GM21786 (cell line): ENCODE results near the gene CCR7.

Source experiments
- ATAC-seq: cut with Tn5 transposase; IDR thresholded peaks from one replicate; pipeline ENCODE4 v1.9.1; 2021; ENCODE audit not compliant: unreplicated experiment

The CCR7 gene

DNA sequence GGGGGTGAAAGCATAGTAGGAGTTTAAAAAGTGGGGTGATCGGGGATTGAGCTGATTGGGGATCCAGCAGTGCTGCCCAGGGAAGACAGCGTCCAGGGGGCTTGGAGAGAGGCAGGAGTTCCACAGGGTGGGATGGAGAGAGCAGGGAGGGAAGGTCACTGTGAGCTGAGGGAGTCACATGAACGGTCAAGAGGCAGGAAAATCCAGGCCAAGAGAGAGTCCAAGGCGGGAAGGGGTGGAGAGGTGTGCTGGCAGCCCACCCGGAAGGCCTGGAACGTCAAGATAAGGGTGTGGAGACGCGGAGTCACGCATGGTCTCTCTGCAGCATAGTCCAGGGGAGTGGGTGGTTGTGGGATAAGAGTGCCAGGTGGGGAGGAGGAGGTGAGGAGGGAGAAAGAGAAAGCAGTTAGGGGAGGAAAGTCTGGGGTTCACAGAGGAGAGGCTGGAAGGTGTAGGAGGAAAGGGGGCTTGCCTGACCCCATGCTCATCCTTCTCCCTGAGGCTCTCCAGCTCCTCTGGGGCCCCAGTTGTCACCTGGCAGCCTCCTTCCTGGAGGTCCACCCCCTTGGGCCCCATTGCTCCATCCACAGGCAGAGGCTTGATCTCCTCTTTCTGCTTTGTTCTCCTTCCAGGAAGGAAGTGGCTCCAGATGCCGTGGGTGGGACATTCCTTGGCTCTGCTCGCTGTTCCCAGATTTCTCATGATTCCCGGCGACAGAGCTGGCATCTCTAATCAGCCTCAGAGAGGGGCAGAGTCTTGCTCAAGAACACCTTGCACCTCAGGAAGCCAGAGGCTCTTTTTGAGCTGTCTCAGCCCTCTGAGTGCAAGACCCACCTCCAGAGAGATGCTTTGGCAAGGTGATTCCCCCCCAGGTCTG, 28.7 kb downstream of the CCR7 start:
- no peak for ATAC-seq

DNA sequence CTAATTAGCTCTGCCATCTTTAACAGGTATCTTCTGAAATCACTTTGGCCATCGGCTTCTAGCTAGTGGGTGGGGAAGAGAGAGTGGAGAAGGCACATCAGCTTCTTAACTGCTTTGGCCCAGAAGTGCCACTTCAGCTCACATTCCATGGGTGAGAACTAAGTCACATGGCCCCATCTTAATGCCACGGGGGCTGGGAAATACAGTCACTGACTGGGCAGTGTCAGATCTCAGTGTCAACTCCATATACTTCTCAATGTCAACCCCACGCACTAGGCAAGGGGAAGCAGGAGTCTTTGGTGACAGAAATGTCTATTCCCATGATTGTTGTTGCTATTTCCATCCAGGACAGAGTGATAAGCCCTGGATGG, 29.4 kb downstream of the CCR7 start:
- no peak for ATAC-seq

DNA sequence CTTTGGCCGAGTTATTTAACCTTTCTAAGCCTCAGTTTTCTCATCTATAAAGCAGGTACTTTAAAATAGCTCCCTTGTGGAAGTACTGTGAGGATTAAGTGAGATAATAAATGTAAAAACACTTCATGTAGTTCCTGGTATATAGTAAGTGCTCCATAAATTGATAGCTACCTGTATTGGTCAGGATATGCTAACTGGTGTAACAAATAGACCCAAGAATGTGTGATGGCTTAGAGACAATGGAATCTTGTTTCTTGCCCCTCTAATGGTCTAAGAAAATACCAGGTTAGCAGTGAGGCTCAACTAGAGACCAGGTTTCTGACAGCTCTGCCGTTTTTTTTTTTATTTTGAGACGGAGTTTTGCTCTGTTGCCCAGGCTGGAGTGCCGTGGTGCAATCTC, 29.8 kb downstream of the CCR7 start:
- ATAC-seq = no peak

DNA sequence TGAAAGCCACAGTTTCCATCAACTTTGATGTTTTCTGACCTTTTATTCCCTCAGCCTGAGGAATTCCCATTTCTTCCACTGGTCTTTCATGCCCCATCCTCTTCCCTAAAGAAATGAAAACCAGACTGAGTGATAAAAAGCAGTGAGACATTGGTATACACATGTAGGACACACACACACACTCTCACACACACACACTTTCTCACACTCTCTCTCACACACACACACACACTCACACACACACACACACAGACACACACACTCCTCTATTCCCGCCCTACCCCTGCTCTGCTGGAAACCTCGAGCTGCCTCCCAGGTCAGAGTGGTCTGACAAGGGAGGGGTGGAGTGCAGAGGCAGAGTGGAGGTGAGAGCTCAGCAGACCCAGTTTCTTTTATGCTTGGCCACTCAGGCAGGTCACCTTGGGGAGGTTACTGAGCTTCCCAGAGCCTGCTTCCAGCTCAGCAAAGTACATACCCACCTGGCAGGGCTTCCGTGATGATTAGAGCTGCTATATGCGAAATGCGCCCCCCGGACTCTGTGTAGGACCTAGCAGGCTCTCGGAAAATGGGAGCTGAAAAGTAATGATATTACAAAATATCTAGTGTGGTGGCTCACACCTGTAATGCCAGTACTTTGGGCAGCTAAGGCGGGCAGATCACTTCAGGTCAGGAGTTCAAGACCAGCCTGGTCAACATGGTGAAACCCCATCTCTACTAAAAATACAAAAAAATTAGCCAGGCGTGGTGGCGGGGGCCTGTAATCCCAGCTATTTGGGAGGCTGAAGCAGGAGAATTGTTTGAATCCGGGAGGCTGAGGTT, 30.7 kb downstream of the CCR7 start:
- no peak for ATAC-seq

DNA sequence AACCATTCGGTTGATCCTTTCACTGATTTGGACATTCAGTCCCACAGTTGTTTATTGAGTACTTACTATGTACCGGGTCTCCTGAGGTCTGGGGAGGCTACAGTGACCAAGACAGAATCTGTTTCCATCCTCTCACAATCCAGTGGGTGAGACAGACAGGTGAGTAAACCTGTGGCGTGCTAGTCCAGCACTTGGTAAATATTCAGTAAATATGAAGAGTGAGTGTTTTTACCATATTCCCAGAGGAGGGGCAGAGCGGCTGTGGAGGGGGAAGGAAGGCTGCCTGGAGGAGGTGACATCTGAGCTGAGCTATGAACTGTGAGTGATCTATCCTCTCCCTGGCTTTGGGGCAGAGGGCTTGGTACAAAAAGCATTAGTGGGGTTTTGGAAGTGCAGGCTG, 31.4 kb downstream of the CCR7 start:
- ATAC-seq = no peak

DNA sequence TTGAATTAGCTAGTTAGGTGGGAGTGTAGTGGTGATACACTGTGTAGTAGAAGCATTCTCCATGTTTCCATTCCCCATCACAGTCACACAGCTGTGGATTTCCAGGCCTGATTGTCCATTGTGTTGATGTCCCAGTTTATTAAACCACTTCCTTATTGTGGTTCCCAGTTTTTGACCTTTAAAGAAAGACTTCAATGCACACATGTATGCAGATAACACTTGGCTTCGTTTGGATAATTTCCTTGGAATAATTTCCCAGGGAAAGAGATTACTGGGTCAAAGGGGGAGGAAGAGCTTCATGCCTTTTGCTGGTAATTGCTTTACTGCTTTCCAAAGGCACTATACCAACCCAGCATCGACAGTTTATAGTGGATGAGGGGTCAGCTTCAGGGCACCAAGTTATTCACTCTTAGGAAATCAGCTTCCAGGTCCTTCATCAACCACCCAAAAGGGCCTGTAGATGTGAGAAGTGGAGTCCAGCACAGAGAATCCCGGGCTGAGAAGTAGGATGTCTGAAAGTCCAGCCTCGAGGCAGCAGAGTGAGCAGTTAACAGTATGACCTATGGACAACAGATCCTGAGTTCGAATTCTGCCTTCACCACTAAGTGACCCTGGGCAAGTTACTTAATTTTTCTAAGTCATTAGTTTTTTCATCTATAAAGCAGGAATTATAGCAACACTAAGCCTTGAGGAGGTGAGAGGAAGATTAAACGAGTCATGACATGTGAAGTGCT, 32.6 kb downstream of the CCR7 start:
- no peak for ATAC-seq

DNA sequence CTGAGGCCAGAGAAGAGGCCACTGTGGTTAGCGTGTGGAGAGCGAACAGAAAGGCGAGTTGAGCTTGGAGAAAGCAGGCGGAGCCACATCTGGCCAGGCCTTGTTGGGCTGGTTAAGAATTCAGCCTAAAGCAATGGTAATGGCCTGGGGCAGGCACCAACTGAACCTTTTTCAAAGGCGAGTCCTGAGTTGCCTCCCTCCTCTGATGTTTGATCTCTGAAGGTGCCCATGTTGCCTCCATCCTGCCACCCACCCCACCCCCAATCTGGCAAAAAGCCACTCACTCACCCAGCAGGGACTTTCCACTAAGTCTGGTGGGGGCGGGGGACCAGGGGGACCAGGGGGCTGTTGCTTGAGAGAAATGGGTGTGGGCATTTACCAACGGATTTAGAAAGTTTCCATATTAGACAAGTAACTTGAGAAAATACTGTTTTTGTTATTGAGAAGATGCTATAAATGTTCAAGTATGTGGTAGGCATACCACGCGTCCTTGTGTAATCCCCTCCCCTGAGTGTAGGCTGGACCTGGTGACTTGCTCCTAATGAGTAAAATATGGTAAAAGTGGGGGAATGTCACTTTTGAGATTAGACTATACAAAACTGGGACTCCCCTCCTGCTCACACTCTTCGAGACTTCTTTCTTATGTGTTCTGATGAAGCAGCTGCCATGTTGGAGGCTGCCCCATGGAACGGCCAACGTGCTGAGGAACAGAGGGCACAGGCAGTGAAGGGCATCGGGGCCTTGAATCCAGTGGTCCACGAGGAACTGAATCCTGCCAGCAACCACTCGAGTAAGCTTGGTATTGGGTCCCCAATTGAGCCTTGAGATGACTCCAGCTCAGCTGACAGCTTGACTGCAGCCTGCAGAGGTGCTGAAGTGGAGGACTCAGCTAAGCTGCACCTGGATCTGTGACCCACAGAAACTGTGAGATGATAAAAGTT, 34.0 kb downstream of the CCR7 start:
- no peak for ATAC-seq

DNA sequence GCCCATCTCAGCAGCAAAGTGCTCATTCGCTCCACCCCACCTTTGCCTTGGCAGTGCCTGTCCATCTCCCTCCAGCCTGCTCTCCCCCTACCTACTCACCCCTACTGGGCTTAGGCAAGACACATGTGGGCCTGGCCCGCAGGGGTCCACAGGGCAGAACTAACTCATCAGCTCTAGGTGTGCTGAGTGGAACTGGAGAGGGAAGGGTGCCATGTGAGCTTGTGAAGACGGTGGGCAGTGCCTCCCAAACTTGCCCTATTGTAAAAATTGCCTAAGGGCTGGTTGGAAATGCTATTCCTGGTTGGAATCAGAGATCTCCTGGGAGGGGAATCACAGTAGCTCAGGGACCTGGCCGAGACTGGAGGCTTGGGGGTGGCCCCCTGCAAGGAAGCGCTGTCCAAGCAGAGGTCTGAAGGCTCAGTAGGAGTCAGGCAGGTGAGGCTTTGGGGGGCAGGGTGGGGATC, 34.7 kb downstream of the CCR7 start:
- ATAC-seq = no peak

DNA sequence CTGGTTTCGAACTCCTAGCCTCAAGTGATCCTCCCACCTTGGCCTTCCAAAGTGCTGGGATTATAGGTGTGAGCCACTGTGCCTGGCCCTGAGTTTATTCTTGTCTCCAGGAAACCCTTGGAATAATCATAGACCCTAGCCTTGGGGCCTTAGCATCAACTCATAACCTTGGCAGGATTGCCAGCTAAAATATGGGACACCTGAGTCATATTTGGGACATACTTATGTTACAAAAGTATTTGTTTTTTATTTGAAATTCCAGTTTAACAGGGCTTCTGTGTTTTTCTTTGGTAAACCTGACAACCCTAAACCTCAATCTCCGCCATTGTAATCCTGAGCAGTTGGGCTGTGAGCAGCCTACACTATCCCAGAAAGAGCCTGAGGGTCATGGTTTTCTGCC, 35.3 kb downstream of the CCR7 start:
- ATAC-seq = no peak

DNA sequence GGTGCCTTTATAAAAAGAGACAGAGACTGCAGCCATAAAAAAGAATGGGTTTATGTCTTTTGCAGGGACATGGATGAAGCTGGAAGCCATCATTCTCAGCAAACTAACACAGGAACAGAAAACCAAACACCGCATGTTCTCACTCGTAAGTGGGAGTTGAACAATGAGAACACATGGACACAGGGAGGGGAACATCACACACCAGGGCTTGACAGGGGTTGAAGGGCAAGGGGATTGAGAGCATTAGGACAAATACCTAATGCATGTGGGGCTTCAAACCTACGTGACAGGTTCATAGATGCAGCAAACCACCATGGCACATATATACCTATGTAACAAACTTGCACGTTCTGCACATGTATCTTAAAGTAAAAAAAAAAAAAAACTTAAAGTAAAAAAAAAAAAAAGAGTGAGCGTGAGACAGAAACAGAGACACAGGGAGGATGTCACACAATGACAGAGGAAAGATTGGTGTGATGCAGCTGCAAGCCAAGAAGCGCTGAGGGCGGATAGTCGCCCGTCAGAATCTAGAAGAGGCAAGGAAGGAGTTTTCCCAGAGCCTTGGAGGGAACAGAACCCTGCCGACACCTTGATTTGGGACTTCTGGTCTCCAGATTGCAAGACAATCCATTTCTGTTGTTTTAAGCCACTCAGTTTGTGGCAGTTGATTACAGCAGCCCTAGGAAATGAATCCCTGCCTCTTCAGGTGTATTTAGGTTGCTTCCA, 36.4 kb downstream of the CCR7 start:
- ATAC-seq = no peak

DNA sequence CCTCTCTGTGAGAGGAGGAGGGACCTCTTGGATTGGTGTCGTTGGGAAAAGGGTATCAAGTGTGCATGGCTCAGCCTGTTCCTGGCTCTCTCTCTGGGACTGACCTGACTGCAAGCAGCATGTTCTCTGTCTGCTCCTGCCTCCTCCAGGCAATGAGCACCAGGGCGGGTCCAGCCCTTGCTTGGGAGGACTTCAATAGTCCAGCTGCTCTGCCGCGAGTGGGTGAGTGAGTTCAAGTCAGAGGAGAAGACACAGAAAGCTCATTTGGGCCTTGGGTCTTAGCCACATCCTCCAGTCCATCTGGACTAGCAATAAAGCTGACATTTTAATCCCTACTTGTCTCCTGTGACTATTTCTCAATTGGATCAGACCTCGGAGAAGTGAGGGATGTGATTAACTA, 38.6 kb downstream of the CCR7 start:
- no peak for ATAC-seq

DNA sequence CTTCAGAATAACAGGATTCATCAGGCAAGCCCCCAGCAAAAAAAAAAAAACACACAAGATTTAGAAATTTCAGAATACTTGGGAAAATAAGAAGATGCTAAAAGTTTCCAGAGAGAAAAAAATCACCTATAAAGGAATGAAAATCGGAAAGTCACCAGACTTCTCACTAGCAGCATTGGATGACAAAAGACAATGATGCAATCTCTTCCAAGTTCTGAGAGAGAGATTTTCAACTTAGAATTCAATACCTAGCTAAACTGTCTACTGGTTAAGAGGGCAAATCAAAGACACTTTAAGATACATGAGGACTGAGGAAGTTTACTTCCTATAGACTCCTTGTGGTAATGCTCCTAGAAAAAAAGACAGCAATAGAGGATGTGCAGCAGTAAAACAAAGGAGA, 40.0 kb downstream of the CCR7 start:
- ATAC-seq = no peak

DNA sequence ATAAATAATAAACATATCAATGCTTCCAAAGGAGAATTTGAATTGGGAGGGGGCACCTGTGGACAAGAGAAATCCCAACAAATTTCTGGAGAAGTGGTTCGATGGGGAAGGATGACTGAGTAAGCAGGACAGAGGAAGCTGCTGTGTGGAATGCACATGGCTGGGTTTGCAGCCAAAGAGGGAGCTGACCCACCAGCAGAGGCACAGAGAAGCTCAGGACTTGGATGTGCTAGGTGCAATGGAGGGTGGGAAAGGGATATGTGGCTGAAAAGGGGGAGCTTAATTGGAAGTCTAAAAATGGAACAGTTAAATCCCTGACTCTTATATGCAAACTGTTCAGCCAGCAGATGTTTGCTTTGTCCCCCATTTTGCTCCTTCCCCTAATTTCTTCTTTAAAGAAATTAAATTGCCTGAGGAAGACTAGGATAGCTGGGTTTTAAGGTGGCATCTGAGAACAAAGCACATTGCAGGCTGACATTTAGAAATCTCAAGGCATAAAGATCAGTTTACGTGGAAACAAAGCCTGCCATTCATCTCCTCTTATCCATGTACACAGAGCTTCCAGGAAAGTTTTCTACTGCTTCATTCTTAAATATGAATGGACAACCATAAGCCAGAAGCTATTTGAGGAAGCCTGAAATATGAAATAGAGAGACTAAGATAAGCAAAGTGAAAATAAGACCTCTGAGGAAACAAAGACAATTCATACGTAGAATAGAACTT, 40.9 kb downstream of the CCR7 start:
- no peak for ATAC-seq

DNA sequence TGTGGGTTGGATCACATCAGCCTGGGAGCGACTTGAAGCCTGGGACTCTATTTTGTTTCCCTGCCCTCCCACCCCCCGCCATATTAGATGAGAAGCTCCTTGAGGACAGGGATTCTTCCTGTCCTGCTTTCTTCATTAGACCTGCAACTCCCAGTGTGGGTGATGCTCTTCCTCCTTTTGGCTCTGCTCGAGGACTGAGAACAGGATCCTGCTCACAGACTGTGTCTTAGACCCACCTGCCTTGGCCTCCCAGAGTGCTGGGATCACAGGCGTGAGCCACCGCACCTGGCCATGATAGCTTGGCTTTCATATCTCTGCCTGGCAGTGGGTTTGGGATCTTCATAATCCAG, 42.3 kb downstream of the CCR7 start:
- ATAC-seq = no peak

DNA sequence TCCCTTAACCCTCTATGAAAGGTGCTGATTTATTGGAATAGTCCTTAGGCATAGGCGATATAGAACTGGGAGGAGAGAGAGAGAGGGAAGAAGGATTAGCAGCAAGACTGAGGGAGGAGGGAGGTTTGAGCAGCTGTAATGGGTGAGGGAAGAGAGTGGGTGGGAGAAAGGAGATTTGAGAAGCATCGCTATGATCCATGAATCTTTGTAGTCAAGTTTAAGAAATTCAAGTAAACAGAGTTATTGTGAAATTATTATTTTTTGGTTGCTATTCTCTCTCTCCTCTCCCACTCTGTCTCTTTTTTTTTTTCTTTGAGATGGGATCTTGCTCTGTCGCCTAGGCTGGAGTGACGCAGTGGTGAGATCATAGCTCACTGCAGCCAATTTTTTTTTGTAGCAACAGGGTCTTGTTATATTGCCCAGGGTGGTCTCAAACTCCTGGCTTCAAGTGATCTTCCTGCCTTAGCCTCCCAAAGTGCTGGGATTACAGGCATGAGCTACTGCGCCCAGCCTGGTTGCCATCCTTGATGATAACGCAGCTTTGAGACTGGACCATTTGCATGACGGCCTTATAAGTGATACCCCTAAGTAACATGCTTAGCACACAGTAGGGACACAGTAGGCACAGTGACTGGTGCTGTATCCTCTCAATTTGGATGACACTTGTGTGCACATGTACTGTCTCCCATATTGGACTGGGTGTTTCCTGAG, 42.9 kb downstream of the CCR7 start:
- ATAC-seq = no peak

DNA sequence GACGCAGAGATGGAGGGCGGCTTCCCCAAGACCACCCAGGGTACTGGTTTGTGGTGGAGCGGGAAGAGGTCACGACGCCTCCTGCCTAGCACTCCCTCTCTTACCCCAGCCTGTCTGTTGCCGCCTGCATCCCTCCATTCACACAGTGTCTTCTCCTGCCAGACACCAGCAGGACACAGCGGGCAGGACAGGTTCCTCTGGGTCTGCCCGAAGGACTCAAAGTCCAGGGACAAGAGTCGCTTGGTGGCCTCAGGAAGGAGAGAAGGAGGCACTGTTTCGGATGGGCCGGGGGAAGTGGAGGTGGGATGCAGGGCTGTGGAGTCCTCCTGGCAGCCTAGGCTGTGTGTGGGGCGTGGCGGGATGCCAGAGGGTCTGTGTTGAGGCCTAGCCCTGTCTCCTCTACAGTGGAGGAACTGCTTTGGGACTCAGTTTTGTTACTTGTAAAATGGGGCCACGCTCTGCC, 44.2 kb downstream of the CCR7 start:
- ATAC-seq = no peak

DNA sequence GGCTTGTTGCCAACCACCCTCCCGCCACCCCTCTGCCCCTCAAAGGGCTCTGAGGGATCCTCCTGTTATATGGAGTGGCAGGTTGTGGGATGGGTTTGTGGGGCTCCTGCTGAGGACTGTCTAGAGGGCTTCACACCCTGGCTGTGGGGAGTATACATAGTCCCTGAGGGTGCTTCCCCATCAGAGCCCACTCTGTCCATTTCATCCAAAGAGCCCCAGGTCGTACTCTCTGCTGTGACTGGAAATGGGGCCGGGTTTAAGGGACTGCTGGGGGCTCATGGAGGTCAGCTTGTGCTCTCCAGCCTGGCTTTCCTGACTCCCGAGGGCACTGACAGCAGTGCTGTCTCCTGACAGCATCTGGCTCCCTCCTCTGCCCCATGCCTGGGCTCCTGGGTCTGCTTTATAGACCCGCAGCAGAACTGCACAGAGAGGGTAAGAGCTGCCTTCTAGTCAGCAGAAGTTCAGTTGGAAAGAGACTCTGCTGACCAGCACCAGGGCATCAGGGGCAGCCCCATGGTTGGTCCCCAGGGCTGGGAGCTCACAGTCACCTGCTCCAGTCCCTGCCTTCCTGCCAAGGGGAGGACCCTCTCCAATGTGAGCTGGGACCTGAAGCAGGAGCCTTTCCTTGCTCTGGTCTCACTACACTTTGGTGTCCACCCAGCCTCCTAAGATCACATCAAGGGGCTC, 46.0 kb downstream of the CCR7 start:
- ATAC-seq = no peak
